ENCODE data around the gene MRPS2.
A peak's percentile ranks its signal among the peaks of the same experiment; 100 is the strongest.
"Not testable (repeated sequence)": the region's sequence is repeated elsewhere in the genome, so short reads cannot be mapped to it uniquely, and the experiment has no call there.

MRPS2 gene

GRCh38 chr9:135531096-135531495 is 30.6 kb downstream of the MRPS2 start:
- no peak for DNase-seq (ENCODE audit: low read depth in 2 of 2)

- no peak for DNase-seq (ENCODE audit: low read depth in 2 of 2)
These were observed 32.6 kb downstream of the MRPS2 start for GRCh38 chr9:135533113-135533512.

GRCh38 chr9:135533674-135534073 is 33.2 kb downstream of the MRPS2 start:
- no peak for DNase-seq (ENCODE audit: low read depth in 2 of 2)

- DNase-seq (ENCODE audit: low read depth in 2 of 2), result not testable (repeated sequence)
These were observed 33.8 kb downstream of the MRPS2 start for GRCh38 chr9:135534192-135534711.

GRCh38 chr9:135534826-135535225 is 34.3 kb downstream of the MRPS2 start:
- not testable (repeated sequence) for DNase-seq (ENCODE audit: low read depth in 2 of 2)

GRCh38 chr9:135535631-135536030 is 35.1 kb downstream of the MRPS2 start:
- not testable (repeated sequence) for DNase-seq (ENCODE audit: low read depth in 2 of 2)

- DNase-seq (ENCODE audit: low read depth in 2 of 2), result peak; percentile 18
These were observed 35.7 kb downstream of the MRPS2 start for GRCh38 chr9:135536216-135536615.

- DNase-seq (ENCODE audit: low read depth in 2 of 2), result not testable (repeated sequence)
These were observed 42.9 kb downstream of the MRPS2 start for GRCh38 chr9:135543262-135543894.

- no peak for DNase-seq (ENCODE audit: low read depth in 2 of 2)
These were observed 44.6 kb downstream of the MRPS2 start for GRCh38 chr9:135544981-135545635.

- DNase-seq (ENCODE audit: low read depth in 2 of 2), result not testable (repeated sequence)
These were observed 45.2 kb downstream of the MRPS2 start, which contains the start of gene OBP2A for GRCh38 chr9:135545646-135546176. TSS of gene OBP2A (plus strand) at chr9:135546126. CDS start at chr9:135546181, 55 bp downstream.

GRCh38 chr9:135546792-135547617 is 46.5 kb downstream of the MRPS2 start:
- not testable (repeated sequence) for DNase-seq (ENCODE audit: low read depth in 2 of 2)

GRCh38 chr9:135547756-135548736 is 47.6 kb downstream of the MRPS2 start:
- no peak for DNase-seq (ENCODE audit: low read depth in 2 of 2)

GRCh38 chr9:135549478-135550343 is 49.2 kb downstream of the MRPS2 start:
- DNase-seq (ENCODE audit: low read depth in 2 of 2), result not testable (repeated sequence)

- DNase-seq (ENCODE audit: low read depth in 2 of 2), result no peak
These were observed 49.9 kb downstream of the MRPS2 start for GRCh38 chr9:135550344-135550918.

GRCh38 chr9:135551031-135551430 is 50.5 kb downstream of the MRPS2 start:
- DNase-seq (ENCODE audit: low read depth in 2 of 2), result no peak

- no peak for DNase-seq (ENCODE audit: low read depth in 2 of 2)
These were observed 51.0 kb downstream of the MRPS2 start for GRCh38 chr9:135551456-135551855.

GRCh38 chr9:135552021-135552697 is 51.7 kb downstream of the MRPS2 start:
- no peak for DNase-seq (ENCODE audit: low read depth in 2 of 2)

- no peak for DNase-seq (ENCODE audit: low read depth in 2 of 2)
These were observed 52.3 kb downstream of the MRPS2 start for GRCh38 chr9:135552698-135553171.

All from fibroblast of skin of left quadriceps (primary cell).